OCI-M2 (cell line): Measurements from ENCODE around the gene PLGRKT.
"Not testable (repeated sequence)": the region's sequence is repeated elsewhere in the genome, so short reads cannot be mapped to it uniquely, and the experiment has no call there.

Experiments
- DNase-seq: peaks from one replicate; lab custom pipeline; 2025; ENCODE audit not compliant: unreplicated experiment; lab: John Stamatoyannopoulos, UW

Gene PLGRKT

GRCh38 chr9:5452286-5452609, 14.5 kb upstream of the PLGRKT start:
- no peak for DNase-seq

DNA sequence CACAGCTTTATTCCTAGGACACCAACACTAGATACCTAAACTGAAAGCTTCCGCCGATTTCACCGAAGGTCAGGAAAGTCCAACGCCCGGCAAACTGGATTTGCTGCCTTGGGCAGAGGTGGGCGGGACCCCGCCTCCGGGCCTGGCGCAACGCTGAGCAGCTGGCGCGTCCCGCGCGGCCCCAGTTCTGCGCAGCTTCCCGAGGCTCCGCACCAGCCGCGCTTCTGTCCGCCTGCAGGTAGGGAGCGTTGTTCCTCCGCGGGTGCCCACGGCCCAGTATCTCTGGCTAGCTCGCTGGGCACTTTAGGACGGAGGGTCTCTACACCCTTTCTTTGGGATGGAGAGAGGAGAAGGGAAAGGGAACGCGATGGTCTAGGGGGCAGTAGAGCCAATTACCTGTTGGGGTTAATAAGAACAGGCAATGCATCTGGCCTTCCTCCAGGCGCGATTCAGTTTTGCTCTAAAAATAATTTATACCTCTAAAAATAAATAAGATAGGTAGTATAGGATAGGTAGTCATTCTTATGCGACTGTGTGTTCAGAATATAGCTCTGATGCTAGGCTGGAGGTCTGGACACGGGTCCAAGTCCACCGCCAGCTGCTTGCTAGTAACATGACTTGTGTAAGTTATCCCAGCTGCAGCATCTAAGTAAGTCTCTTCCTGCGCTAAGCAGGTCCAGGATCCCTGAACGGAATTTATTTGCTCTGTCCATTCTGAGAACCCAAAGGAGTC, 12.8 kb upstream of the PLGRKT start, which contains the start of gene CD274:
Gene CD274 (plus strand): TSS at position 184 of the 733 bp plus-strand sequence. CDS start 5,572 bp downstream, outside the sequence.
- no peak for DNase-seq

- no peak for DNase-seq
These were observed 12.0 kb upstream of the PLGRKT start for GRCh38 chr9:5449521-5450358.

DNA sequence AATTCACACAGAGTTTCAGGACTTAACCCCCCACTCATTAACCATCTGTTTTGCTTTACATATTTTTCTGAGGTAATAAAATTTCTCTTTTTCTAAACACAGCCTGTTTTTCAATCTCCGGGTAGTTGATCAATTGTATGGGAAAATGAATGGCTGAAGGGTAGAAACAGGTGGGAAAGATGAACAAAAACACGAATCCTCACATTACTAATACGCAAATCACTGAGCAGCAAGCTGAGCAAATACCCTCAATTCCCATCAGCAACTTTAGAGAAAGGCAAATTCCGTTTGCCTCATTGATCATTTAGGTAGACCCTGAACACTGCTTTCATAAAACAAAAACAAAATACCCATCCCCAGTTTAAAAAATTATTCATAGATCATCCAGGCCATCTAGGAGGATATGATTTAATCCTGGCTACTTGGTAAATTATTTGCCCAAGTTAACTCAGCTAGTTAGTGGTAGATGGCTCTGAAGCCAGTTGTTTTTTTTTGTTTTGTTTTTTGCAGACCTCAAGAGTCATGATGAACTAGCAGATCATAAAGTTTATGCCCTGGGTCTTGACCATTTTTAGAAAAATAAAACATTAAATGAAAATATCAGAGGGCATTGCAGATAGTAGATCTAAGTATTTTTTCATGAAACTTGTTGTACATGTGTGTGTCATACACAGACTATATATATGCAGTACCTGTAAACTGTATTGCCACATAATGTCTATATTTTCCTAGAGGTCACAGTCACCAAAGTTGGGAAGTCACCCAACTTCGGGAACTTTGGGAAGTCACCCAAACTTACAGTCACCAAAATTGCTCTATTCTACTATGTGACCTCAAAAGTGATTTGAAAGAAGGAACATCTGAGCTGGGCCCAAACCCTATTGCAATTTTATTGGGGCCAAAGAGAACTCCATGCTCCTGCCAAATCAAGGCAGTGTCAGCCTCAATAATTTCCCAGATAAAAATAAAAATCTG, 11.0 kb upstream of the PLGRKT start:
- DNase-seq = no peak

- DNase-seq = no peak
These were observed 10.3 kb upstream of the PLGRKT start for GRCh38 chr9:5448016-5448415.

- no peak for DNase-seq
These were observed 9.6 kb upstream of the PLGRKT start for GRCh38 chr9:5447337-5447736.

GRCh38 chr9:5446451-5447236, 8.9 kb upstream of the PLGRKT start:
- DNase-seq = no peak

DNA sequence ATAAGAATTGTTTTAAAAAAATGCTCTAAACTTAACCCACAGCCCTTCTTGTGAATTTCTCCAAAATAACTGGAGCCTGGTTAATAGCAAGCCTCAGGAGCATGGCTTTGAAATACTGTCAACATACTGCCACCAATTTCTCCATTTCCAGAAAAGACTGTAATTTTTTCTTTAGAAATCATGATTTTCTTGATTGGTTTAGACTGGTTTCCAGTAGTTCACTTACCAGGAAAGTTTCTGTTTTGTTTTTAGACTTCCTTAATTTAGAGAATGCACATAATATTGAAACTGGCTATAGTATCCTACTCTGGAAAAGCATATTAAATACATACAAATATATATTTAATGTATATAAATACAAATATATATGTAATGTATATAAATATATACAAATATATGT, 8.2 kb upstream of the PLGRKT start:
- DNase-seq = no peak

DNA sequence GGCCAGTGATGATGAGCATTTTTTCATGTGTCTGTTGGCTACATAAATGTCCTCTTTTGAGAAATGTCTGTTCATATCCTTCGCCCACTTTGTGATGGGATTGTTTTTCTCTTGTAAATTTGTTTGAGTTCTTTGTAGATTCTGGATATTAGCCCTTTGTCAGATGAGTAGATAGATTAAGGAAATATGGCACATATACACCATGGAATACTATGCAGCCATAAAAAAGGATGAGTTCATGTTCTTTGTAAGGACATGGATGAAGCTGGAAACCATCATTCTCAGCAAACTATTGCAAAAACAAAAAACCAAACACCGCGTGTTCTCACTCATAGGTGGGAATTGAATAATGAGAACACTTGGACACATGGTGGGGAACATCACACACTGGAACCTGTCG, 7.4 kb upstream of the PLGRKT start:
- not testable (repeated sequence) for DNase-seq

- DNase-seq = no peak
These were observed 6.1 kb upstream of the PLGRKT start for GRCh38 chr9:5443850-5444249.

GRCh38 chr9:5442400-5443011, 4.8 kb upstream of the PLGRKT start:
- DNase-seq = no peak

DNA sequence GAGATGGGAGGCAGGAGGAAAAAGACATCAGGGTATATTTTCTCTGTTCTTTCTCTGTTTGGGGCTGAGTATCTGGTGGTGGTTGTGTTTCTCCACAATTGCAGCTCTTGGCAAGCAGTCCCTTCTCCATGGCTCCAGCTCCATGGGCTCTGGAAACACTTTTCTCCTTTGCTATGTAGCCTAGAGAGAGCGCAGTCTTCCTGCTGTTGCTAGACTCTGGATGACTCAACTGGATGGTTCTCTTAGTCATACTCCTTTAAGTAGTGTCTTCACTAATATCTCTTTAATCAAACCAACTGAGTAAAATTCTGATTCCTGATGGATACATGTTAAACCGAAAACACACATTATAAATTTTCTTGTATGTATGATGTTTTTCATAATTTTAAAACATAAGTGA, 3.3 kb upstream of the PLGRKT start:
- DNase-seq = no peak

DNA sequence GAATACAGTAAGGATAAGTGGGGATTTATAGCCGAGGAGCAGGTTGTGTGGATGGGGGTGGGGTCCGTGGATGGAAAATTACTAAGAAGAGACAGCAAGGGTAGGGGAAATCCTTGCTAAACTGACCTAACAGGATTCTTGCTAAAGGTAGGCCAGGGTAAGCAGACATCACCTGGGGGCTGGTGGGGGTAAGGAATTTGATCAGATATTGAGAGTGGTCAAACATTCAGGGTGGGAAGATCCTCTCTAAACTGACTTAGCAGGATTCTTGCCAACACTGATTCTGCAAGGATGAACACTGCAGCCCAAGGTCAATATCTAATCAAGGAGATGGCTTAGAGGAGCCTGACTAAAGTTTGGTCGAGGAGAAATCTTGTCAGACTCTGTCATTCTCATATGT, 2.7 kb upstream of the PLGRKT start:
- DNase-seq = no peak

DNA sequence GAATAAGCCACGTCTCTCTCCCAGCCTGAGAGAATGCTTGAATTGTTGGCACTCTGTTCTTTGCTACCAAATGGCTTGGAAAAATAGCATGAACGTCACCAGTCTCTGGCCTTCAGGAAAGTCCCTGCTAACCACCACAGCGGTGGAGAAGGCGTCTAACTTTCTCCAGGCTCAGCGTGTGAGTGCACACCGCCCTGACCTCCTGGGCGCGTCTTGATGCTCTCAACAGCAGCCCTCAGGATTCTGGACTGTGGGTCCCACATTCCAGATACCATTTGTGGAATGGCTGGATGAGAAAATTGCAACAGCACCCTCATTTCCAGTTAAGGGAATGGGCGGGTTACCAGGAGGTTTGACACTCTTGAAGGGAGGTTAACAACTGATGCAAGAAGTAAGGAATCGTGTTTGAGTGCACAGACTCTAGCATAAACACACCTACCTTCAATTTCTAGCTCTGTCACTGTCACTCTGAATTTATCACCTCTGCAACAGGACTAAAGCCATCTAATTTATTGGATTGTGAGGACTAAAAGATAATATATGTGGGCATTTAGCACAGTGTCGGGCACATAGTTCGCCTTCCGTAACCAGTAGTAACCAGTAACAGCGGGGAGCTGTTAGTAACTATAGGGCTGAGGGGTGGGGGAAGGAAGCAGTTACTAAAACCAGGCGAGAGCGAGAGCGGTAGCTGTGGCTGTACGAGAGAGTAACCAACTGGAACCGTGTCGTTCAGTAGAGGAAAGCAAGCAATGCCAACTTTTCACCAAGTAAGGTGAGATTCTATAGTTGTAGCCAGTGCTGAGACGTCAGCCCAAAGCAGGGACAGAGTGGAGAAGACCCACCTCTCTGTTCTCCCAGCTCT, 807 bp upstream of the PLGRKT start:
- no peak for DNase-seq

- DNase-seq = no peak
These were observed 1.3 kb downstream of the PLGRKT start for GRCh38 chr9:5436441-5436840.

- no peak for DNase-seq
These were observed 1.8 kb downstream of the PLGRKT start for GRCh38 chr9:5435912-5436311.

DNA sequence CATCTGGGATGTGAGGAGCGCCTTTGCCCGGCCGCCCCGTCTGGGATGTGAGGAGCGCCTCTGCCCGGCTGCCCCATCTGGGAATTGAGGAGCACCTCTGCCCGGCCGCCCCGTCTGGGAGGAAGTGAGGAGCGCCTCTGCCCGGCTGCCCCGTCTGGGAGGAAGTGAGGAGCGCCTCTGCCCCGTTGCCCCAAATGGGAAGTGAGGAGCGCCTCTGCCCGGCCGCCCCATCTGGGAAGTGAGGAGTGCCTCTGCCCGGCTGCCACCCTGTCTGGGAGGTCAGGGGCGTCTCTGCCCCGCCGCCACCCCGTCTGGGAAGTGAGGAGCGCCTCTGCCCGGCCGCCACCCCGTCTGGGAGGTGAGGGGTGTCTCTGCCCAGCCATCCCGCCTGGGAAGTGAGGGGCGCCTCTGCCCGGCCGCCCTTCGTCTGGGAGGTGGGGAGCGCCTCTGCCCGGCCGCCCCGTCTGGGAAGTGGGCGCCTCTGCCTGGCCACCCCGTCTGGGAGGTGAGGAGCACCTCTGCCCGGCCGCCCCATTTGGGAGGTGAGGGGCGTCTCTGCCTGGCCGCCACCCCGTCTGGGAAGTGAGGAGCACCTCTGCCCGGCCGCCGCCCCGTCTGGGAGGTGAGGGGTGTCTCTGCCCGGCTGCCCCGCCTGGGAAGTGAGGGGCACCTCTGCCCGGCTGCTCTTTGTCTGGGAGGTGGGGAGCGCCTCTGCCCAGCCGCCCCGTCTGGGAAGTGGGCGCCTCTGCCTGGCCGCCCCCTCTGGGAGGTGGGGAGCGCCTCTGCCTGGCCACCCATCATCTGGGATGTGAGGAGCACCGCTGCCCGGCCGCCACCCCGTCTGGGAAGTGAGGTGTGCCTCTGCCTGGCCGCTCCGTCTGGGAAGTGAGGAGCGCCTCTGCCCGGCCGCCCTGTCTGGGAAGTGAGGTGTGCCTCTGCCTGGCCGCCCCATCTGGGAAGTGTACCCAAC, 3.6 kb downstream of the PLGRKT start:
- DNase-seq = not testable (repeated sequence)

- DNase-seq = not testable (repeated sequence)
These were observed 4.4 kb downstream of the PLGRKT start for GRCh38 chr9:5433328-5433727.
